IPS-NIHi7 (cell line): ENCODE results near the gene ZG16B.
A peak's percentile ranks its signal among the peaks of the same experiment; 100 is the strongest.

Experiments used
- DNase-seq: peaks from one replicate; pipeline ENCODE4 v3.0.0; 2012; ENCODE audit warnings: mixed read lengths; ENCODE audit errors: extremely low spot score

Gene ZG16B

GRCh38 chr16:2867987-2868789 lies 38.1 kb downstream of the ZG16B start:
- peak; percentile 98 for DNase-seq

DNA sequence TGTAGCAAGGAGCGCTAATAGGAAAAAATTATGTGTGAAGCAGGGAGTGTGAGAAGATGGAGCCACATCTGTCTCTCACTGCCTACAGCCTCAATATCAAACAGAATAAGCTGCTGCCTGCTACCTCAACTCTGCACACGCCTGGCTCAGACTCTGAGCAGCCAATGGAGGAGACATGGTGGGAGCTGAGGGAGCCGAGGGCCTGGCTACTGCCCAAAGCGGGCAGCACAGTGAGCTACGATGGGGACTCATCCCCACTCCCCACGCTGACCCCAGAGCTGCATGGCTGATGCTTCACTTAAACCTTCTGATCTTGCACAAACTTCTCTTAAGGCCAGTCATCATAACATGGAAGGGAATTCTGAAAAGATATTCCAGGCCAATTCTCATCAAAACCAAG lies 41.8 kb downstream of the ZG16B start:
- DNase-seq: no peak

DNA sequence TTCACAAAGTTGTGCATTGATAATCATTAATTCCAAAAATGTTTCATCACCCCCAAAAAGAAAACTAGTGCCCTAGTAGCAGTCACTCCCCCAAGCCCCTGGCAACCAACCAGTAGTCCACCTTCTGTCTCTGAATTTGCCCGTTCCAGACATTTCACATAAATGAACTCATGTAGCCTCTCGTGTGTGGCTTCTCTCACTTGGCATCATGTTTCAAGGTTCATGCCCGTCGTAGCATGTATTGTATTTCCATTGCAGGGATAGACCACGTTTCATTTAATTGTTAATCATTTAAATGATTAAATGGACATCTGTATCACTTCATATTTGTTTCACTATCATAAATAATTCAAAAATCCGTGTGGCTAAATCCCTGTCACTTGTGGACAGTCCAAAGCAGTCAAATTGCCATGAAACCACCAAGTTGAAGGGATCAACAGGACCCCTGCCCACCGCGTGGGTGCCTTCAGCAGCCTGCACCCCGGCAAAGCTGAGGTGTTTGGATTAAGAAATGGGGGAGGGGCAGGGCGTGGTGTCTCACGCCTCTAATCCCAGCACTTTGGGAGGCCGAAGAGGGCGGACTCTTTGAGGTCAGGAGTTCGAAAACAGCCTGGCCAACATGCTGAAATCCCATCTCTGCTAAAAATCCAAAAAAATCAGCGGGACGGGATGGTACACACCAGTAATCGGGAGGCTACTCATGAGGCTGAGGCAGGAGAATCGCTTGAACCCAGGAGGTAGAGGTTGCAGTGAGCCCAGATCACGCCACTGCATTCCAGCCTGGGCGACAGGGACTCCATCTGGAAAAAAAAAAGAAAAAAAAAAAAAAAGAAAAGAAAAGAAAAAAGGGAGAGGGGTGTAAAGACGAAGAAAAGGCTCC lies 44.2 kb downstream of the ZG16B start:
- DNase-seq: no peak

- DNase-seq: peak; percentile 81
These were observed 44.8 kb downstream of the ZG16B start for GRCh38 chr16:2874912-2875362.

DNA sequence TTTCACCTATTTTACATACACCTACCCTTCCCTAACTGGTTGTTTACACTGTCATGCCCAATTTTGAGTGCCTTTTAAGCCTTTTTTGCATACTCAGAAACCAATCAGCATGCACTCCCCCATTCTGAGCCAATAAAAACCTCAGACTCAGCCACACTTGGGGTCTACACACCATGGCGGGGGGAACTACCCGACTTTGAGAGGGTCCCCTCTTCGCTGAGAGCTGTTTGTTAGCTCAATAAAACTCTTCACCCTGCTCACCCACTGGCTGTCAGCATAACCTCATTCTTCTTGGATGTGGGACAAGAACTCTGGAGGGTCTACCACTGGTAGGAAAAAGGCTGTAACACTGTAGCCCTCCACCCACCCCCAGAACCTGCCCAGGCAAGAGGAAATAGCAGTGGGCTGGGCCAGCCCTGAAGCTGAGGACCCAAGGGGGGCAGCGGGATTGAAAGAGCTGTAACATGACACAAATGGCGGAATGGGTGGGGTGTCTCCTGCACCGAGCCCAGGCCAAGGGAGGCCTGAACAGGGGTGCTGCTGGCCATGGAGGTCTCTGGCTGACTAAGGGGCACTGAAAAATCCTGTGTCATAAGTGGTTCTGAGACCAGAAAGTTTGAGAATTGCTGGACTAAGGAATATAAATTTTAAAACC lies 49.9 kb downstream of the ZG16B start:
- no peak for DNase-seq
